HG03521 (cell line): ENCODE results near the gene PTGER2.

Experiments
- ATAC-seq: cut with Tn5 transposase; IDR thresholded peaks from one replicate; pipeline ENCODE4 v1.9.1; 2021; ENCODE audit warnings: mild to moderate bottlenecking, moderate library complexity; ENCODE audit not compliant: unreplicated experiment

Gene PTGER2

DNA sequence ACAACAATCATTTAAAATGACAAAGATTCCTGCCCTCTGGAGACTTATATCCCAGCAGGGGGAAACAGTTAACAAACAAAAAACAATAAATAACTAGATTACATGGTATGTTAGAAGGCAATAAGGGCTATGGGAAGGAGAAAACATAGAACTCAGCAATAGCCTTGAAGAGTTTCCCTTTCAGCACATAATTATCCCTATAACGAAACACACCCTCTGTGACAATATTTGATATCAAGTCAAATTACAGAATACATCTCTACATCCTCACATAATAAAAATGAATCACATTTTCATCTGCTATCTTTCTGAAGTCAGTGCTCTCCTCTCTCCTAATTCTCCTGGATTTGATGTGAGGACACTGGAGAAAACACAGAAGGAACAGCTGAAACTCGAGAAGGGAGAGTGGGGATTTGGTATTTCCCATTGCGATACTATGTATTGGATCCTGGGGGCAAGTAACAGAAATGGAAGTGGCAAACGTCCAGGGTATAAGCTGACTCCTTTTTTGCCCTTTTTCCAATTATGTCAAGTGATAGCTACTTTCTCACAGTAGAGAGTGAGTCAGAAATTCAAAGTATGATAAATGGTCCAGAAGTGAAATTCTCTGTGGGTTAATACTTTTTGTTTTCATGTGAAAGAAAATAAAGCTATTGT lies 9.7 kb upstream of the PTGER2 start:
- ATAC-seq = no peak

DNA sequence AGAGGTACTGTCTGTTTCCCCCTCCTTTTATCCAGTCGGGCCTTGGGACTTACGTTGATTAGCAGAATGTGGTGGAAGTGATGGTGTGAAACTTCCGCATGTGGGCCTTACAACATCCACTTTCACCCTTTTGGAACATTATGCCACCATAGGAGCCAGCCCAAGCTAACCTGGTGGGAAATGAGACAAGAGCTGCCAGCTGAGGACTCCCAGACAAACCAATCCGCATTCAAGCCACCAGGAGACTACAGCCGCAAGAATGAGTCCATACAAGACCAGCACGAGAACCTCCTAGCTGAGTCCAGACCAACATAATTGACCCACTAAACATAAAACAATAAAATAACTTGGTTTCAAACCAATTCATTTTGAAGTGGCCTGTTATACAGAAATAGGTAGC lies 9.1 kb upstream of the PTGER2 start:
- ATAC-seq = no peak

DNA sequence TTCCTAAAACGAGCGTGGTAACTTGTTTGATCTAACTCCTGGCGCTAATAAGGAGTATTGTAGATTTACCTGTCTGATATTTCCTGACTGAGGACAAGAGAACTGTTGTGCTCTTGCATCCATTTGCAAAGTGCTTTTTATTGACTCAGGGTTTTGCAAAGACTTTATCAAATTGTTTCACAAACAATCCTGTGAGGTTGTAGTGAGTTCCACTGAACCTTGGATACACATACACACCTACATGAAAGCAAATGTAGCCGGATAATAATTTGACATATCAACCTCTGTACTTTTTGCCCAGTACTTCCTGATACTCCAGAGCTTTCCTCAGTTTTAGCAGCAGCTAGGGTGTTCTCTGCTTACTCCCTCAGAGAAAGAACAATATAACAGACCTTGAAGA lies 6.7 kb upstream of the PTGER2 start:
- no peak for ATAC-seq

DNA sequence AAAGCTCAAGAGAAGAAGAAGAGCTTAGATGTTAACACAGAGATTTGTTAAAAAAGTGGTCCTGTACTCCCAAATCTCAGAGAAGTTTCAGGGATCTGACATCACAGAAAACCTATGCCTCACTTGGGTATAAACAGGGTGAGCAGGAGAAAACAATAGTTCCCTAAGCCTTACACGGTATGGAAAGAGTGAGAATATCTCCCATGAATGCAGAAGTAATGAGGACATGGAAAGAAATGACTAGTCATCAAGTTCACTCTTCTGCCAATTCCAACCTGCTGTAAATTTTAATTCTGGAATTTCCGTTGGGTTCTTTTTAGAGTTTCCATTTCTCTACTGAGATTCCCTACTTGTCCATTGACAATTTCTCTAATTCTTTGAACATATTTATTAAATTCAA lies 6.2 kb upstream of the PTGER2 start:
- no peak for ATAC-seq

DNA sequence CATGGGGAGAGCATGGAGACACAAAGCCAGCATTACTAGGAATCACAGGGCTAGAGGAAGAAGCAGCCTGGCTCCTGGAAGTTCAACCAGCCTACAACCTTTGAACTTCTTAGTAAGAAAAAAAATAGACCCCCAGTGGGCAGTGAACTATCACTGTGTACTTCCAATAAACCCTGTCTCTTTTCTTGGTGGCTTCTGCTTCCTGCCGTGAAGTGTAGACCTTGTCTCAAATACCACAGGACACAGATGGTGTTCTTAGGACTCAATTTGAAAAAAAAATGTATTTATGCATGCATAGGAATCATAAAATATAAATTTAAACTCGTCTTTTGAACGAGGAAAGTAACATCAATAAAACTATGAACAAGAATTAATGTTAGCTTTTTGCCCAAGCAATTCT lies 3.6 kb upstream of the PTGER2 start:
- no peak for ATAC-seq

DNA sequence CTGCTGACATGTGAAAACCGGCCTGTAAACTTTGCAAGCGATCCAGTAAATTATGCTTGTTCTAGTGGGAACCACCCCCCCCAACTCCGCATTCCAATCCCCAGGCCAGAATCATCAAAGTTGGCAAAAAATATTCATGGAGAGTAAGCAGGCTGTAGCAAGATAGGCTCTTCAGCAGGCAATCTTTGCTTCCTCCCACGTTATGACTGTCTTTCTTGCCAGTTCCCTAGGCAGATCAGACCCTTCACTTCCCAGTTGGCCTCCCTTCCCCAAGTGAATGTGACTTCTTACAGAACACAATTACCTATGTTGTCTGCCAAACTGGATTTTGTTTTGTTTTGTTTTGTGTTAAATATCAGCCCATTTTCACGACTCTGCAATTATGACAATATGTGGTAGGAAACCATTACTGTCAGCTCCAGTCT lies 1.2 kb upstream of the PTGER2 start:
- no peak for ATAC-seq

DNA sequence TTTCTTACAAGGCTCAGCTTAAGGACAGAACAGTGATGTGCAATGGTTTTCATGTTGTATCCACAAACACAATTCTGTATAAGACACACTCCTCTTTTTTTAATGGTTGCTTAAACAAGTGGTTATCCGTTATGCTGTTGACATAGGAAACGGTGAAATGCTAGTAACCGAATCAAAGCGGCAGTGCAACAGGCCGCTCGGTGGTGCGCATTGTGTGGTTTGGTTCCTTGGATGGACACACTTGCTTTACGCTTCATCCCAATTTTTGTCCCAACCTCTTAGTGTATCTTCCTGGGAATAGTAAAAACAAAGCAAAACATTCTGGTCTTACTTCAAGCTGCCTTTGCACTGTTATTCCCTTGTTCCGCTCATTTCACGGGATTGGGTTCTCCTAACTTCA lies 650 bp upstream of the PTGER2 start:
- ATAC-seq = no peak

DNA sequence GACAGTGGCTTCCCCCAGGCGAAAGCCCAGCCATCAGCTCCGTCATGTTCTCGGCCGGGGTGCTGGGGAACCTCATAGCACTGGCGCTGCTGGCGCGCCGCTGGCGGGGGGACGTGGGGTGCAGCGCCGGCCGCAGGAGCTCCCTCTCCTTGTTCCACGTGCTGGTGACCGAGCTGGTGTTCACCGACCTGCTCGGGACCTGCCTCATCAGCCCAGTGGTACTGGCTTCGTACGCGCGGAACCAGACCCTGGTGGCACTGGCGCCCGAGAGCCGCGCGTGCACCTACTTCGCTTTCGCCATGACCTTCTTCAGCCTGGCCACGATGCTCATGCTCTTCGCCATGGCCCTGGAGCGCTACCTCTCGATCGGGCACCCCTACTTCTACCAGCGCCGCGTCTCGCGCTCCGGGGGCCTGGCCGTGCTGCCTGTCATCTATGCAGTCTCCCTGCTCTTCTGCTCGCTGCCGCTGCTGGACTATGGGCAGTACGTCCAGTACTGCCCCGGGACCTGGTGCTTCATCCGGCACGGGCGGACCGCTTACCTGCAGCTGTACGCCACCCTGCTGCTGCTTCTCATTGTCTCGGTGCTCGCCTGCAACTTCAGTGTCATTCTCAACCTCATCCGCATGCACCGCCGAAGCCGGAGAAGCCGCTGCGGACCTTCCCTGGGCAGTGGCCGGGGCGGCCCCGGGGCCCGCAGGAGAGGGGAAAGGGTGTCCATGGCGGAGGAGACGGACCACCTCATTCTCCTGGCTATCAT lies 663 bp downstream of the PTGER2 start:
- no peak for ATAC-seq

DNA sequence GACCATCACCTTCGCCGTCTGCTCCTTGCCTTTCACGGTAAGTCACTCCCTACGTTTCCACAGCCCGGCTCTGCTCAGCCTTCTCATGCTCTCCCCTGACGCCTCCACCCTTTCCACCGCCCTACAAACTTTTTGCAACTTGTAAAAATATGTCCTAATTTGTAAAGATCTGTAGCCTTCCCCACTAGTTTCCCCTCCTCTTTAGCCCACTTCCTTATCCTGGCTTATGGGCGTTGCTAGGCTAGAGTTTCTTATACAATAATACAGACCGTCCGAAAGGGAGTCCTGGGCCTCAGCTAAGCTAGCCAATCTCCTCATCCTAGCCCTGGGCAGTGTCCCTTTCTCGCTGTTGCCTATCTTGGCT lies 1.2 kb downstream of the PTGER2 start:
- no peak for ATAC-seq

DNA sequence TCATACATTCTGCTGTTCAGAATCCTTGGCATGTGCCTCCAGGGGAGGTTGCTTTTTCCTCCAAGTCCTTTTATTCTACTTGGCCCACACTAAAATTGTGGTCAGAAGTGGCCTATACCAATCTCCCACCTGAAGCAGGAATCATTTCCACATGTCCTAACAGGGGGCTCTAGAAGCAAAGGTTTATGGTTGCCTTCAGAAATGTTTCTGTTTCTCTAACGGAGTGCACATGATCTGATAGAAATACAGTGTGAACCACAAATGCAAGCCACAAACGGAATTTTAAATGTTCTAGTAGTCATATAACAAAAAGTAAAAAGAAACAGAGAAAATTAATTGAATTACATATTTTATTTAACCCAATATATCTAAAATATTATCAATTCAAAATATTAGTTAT lies 4.0 kb downstream of the PTGER2 start:
- ATAC-seq = no peak

DNA sequence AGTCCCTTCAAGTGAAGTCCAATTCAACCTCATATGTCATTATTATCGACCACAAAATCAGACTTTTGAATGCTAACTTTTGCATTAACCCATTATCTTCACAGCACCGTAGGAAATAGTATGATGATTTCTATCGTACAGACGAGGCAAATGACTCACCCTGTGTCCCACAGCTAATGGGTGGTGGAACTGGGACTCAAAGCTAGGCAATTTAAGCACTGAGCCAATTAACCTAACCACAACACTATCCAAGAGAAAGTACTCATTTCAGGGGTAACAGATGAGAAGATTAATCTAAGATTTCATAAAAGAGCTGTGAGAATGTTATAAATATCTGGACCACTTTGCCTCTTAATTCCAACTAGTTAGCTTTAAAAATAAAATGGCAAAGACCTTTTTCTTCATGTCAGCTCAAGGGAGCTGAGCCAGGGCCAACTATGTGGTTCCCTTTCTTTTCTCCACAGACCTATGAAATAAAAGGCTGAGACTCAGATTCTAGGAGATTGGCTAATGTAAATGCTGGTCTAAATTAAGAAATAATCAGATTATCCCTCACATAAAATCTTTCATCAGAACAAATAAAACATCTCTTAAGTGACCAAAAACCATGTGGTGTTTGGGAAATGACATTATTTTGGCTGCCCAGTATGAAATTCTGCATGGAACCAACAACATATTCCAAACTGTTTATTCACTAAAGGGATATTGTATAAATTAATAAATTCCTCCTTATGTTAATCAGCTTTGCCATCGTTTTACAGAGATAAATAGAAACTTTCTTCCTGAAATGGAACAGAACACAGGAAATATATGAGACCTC lies 4.9 kb downstream of the PTGER2 start:
- no peak for ATAC-seq

DNA sequence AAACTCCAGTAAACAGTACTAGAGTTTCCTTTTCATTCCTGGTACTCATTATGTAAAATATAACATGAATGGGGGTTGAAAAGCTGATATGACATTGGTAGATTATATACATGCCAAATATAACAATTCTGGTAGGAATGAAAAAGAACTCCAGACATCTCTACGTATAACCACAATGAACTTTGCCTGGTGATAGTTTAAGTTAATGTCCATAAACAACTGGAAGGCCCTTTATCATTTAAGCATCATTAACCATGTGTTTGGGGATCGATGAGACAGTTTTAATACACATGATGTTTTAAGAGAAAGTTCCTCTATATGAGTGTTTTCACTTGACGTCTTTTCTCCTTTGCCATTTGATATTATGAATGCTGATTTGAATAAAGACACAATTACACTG lies 5.8 kb downstream of the PTGER2 start:
- no peak for ATAC-seq

DNA sequence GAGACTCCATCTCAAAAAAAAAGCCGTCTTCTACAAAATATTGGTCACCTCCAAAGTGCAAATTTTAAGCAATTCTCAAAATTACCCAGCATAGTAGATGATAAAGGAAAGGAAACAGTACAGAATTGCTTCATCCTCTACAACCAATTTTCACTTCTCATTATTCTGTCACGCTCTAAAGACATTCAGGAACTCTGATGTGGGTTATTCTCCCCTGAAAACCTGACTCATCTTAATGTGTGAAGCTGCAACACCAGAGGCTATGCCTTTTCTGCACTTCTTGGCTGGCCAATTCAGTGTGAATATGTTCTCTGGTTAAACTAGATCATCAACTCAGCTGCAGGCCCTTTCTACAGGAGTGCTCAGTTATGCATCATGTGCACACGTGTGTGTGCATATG lies 11.0 kb downstream of the PTGER2 start:
- ATAC-seq = peak; percentile 91

DNA sequence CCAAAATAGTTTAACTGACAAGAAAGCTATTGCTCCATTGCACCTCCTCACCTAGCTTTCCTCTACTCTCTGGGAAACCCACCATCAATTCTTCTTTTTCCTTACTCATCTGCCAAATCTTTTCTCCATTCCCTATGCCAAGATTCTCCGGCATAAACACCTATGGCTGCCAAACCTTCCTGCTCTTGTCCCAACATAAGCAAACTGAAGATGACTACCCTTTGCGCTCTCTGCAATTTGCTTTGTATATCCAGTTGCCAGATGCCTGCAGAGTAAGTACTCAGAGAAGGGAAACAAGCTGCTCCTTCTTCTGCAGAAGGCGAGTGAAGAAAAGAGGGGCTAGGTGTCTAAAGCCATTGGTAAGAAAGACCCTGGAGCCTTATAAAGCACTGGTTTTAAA lies 11.5 kb downstream of the PTGER2 start:
- ATAC-seq = no peak

DNA sequence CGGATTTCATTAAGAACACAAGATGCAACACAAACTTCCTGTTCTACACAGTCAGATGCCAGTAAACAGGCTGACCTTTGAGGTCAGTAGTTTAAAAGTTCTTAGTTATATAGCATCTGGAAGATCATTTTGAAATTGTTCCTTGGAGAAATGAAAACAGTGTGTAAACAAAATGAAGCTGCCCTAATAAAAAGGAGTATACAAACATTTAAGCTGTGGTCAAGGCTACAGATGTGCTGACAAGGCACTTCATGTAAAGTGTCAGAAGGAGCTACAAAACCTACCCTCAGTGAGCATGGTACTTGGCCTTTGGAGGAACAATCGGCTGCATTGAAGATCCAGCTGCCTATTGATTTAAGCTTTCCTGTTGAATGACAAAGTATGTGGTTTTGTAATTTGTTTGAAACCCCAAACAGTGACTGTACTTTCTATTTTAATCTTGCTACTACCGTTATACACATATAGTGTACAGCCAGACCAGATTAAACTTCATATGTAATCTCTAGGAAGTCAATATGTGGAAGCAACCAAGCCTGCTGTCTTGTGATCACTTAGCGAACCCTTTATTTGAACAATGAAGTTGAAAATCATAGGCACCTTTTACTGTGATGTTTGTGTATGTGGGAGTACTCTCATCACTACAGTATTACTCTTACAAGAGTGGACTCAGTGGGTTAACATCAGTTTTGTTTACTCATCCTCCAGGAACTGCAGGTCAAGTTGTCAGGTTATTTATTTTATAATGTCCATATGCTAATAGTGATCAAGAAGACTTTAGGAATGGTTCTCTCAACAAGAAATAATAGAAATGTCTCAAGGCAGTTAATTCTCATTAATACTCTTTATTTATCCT lies 13.5 kb downstream of the PTGER2 start:
- no peak for ATAC-seq

DNA sequence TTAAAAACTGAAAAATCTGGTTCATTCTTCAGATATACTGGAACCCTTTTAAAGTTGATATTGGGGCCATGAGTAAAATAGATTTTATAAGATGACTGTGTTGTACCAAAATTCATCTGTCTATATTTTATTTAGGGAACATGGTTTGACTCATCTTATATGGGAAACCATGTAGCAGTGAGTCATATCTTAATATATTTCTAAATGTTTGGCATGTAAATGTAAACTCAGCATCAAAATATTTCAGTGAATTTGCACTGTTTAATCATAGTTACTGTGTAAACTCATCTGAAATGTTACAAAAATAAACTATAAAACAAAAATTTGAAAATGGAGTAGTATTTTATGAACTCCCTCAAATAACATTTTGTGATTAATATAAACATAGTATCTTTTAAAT lies 14.2 kb downstream of the PTGER2 start:
- no peak for ATAC-seq

DNA sequence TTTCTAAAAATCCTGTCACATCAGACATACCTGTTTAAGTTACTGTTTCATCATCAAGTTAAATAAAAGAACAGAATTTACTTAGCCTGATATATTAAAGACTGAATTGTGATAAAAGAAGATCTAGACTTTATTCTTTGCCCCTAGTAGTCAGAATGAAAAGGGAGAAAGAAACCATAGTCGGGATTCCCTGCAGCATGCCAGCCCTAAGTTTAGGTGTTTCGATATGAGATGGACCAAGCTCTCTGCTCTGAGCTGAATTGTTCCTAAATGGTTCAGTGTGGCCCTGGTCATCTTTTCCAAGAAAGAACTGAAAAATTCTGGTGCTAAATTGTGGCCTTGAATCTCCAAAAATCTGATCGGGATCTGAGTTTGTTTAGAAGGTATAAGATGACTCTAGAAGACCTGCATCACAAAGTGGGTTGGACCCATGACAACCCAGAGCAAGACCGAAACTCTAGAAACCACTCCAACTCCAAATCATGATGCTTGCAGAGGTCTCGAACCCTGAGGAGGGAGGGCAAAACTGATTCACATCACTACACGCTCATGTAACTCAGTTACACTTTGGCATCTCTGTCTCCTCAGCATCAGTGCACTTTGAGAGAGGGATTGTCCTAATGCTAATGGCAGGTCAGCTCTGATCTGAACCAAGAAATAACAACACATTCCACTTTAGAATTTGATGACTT lies 15.7 kb downstream of the PTGER2 start:
- ATAC-seq = no peak

DNA sequence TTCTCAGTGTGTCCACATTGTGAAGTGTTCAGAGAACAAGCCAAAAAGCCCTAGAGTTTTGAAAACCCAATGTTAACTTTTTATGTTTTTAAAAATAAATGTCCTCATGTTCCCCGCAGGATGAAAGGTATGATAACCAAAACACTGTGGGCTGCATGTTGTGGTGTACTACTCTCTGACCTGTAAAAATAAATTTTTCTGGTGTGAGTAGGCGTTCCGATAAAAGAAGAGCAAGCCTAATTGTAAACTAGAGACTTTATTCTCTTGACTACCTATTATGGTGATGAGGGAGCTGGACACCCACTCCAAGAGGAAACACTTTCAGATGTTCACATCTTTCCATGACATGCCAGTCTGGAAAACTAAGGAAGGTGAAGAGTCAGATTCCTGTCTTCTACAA lies 18.2 kb downstream of the PTGER2 start:
- ATAC-seq = no peak

DNA sequence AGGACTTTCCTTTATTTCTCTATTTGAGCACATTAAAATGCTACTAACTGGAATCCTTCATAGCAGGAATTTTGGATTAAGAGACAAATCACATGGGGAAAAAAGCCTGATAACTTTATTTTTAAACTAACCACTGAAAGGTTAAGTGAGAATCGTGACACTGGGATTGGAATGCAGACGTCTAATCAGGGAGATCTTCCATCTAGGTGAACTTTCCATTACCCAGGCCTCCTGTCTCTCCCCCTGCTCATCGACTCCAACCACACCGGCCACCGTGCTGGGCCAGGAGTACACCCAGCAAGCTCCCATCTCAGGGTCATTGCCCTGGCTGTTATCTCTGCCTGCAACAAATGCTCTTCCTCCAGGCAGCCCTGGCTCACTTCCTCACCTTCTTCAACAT lies 19.0 kb downstream of the PTGER2 start:
- no peak for ATAC-seq

DNA sequence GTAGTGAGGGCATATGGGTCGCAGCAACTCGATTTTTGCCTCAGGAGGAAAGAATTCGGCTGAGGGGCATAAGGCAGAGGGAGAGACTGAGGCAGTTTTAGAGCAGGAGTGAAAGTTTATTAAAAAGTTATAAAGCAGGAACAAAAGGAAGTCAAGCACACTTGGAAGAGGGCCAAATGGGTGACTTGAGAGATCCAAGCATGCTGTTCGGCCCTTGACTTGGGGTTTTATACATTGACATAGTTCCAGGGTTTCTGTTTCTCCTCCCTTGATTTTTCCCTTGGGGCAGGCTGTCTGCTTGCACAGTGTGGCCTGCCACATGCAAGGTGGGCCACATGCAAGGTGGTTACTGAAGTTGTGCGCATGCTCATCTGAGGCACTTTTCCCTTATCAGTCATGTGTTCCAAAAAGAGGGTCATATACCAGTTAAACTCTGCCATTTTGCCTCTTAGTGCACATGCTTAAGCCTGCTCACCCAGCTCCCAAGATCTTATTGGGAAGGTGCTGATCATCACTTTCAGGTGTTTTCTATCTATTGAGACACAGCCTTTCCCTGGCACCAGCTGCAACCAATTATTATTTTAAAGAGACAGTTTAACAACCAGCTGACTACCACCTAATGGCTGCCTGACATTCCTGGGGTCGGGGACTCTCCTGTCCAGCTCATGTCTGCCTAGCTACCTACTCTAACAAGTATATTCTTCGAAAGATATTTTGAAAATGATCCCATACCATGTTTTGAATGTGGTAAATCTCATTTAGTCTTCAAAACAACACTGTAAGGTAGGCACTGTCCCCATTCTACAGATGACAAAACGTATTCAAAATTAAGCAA lies 19.9 kb downstream of the PTGER2 start:
- no peak for ATAC-seq
